Neural progenitor cell (in vitro differentiated cells): ENCODE data around the gene FOXK2. TPM values are rescaled to one million over a fixed set of nuclear protein-coding genes. Genes with fewer than 3 reads are reported as not detected.

ENCODE experiments used
- DNase-seq: peaks from one replicate; pipeline ENCODE4 v3.0.0-alpha.2; 2016; ENCODE audit warnings: low spot score
- H2AFZ ChIP-seq: fragments of 200-600 bp; sonication (generic); replicated peaks from 2 replicates; pipeline ENCODE4 v1.6.1; 2016; ENCODE audit warnings: antibody characterized with exemption
- H3F3A ChIP-seq: fragments of 200-600 bp; sonication (generic); 2 replicates; pipeline ENCODE4 v1.6.1; 2016; ENCODE audit warnings: antibody characterized with exemption, low read depth
- H3K27ac ChIP-seq: fragments of 200-600 bp; sonication (generic); 2 replicates; pipeline ENCODE4 v1.5.1; 2016; ENCODE audit warnings: mild to moderate bottlenecking
- H3K27me3 ChIP-seq: fragments of 200-600 bp; sonication (generic); 2 replicates; pipeline ENCODE4 v1.6.1; 2016; ENCODE audit warnings: mild to moderate bottlenecking, moderate library complexity
- H3K36me3 ChIP-seq: fragments of 200-600 bp; sonication (generic); 2 replicates; pipeline ENCODE4 v1.5.1; 2016
- H3K4me1 ChIP-seq: fragments of 200-600 bp; sonication (generic); 2 replicates; pipeline ENCODE4 v1.6.1; 2016; ENCODE audit warnings: mixed run types
- H3K4me2 ChIP-seq: fragments of 200-600 bp; sonication (generic); 2 replicates; pipeline ENCODE4 v1.6.1; 2016
- H3K4me3 ChIP-seq: fragments of 200-600 bp; sonication (generic); 2 replicates; pipeline ENCODE4 v1.5.1; 2016
- H3K79me2 ChIP-seq: fragments of 200-600 bp; sonication (generic); 2 replicates; pipeline ENCODE4 v1.6.1; 2016; ENCODE audit warnings: low read depth
- H3K9ac ChIP-seq: fragments of 200-600 bp; sonication (generic); 2 replicates; pipeline ENCODE4 v1.6.1; 2016
- H3K9me3 ChIP-seq: fragments of 200-600 bp; sonication (generic); 2 replicates; pipeline ENCODE4 v1.5.1; 2016; ENCODE audit warnings: low read depth
- H4K20me1 ChIP-seq: fragments of 200-600 bp; sonication (generic); 2 replicates; pipeline ENCODE4 v1.6.1; 2016; ENCODE audit warnings: low read depth
- H3K27ac Mint-ChIP-seq: 3 replicates; pipeline ENCODE4 v1.8.0; 2021; ENCODE audit warnings: mixed read lengths
- H3K27me3 Mint-ChIP-seq: 2 replicates; pipeline ENCODE4 v1.8.0; 2022; ENCODE audit warnings: low read depth, mild to moderate bottlenecking, inconsistent platforms, moderate library complexity, mixed read lengths; ENCODE audit not compliant: insufficient read depth
- H3K36me3 Mint-ChIP-seq: 3 replicates; pipeline ENCODE4 v1.8.0; 2021; ENCODE audit warnings: mixed read lengths
- H3K4me1 Mint-ChIP-seq: 3 replicates; pipeline ENCODE4 v1.8.0; 2021; ENCODE audit warnings: mixed read lengths
- H3K4me3 Mint-ChIP-seq: 3 replicates; pipeline ENCODE4 v1.8.0; 2021; ENCODE audit warnings: mild to moderate bottlenecking, moderate library complexity, mixed read lengths
- H3K9me3 Mint-ChIP-seq: 3 replicates; pipeline ENCODE4 v1.8.0; 2020; ENCODE audit warnings: mixed read lengths
- EZH2 ChIP-seq: fragments of 200-600 bp; sonication (generic); IDR thresholded peaks from 2 replicates; pipeline ENCODE4 v1.6.1; 2017; ENCODE audit warnings: antibody characterized with exemption, mild to moderate bottlenecking, moderate library complexity
- EZH2phosphoT487 ChIP-seq: fragments of 200-600 bp; sonication (generic); IDR thresholded peaks from 2 replicates; pipeline ENCODE4 v1.6.1; 2017; ENCODE audit warnings: antibody characterized with exemption
- total RNA-seq: library from RNA; depleted of rRNA; stranded (reverse); fragments of >200 nt; gene quantifications from 2 replicates; pipeline ENCODE4 v1.2.3, GENCODE V29; 2015; ENCODE audit warnings: low replicate concordance
- TF ChIP-seq, protein P1 (sequence below): fragments of 200-600 bp; sonication (generic); IDR thresholded peaks from 2 replicates; pipeline ENCODE4 v1.5.1; 2017; ENCODE audit warnings: antibody characterized with exemption, mild to moderate bottlenecking

The FOXK2 gene
- total RNA-seq, 1 donor from 2014 or later, result 28.1 TPM

DNA sequence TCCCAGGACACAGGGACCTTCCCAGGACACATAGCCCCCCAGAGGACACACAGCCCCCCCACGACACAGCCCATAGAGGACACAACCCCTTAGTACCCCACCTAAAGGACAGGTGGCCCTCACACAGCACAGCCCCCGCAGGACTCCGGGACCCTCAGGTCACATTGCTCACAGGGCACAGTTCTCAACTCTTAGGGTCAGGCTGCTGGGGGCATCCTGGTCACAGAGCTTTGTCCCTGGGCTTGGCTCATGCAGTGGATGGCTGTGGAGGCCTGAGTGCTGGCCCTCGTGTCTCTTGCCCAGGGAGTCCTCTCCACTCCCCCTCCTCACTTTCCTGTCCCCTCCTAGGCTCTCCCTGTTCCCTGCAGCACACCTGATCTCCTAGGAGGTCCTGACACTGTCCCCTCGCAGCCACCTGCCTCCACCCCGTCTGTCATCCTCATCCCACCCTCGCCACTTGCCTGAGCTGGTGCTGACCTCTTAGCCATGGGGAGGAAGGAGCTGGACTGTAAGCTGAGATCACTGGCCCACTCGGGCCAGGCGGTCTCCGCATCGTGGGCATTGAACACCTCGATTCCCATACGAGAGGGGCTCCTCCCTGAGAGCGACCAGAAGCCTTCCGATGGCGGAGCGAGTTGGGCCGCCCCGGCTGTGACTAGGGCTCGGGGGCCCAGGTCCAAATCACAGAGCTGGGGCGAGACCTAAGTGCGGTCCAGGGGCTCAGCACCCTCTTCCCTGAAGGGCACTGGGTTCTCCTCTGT lies 130.1 kb downstream of the FOXK2 start:
- Mint-ChIP-seq H3K36me3 (no peaks in the 10 kb centered on the region), H3K27ac (peak overlapping the region; percentile 95), H3K27me3 (peaks cover 4% of the 10 kb centered on the region), H3K4me1 (peaks cover 16% of the 10 kb centered on the region), H3K4me3 (peak overlapping the region; percentile 75), H3K9me3 (no peaks in the 10 kb centered on the region)
- Histone ChIP-seq H3F3A (peaks cover 9% of the 10 kb centered on the region), H3K4me1 (peaks cover 6% of the 10 kb centered on the region), H3K79me2 (peaks cover 33% of the 10 kb centered on the region), H3K27me3 (no peaks in the 10 kb centered on the region), H3K9me3 (no peaks in the 10 kb centered on the region), H3K4me2 (no peak overlapping the region), H3K4me3 (no peak overlapping the region), H2AFZ (no peak overlapping the region), H3K27ac (no peak overlapping the region), H3K36me3 (no peaks in the 10 kb centered on the region), H4K20me1 (peaks cover 33% of the 10 kb centered on the region), H3K9ac (no peak overlapping the region)
- DNase-seq, result no peak
- TF ChIP-seq, protein P1, sequence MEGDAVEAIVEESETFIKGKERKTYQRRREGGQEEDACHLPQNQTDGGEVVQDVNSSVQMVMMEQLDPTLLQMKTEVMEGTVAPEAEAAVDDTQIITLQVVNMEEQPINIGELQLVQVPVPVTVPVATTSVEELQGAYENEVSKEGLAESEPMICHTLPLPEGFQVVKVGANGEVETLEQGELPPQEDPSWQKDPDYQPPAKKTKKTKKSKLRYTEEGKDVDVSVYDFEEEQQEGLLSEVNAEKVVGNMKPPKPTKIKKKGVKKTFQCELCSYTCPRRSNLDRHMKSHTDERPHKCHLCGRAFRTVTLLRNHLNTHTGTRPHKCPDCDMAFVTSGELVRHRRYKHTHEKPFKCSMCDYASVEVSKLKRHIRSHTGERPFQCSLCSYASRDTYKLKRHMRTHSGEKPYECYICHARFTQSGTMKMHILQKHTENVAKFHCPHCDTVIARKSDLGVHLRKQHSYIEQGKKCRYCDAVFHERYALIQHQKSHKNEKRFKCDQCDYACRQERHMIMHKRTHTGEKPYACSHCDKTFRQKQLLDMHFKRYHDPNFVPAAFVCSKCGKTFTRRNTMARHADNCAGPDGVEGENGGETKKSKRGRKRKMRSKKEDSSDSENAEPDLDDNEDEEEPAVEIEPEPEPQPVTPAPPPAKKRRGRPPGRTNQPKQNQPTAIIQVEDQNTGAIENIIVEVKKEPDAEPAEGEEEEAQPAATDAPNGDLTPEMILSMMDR, result no peak
- TF ChIP-seq EZH2 (no peak), EZH2phosphoT487 (no peak)

DNA sequence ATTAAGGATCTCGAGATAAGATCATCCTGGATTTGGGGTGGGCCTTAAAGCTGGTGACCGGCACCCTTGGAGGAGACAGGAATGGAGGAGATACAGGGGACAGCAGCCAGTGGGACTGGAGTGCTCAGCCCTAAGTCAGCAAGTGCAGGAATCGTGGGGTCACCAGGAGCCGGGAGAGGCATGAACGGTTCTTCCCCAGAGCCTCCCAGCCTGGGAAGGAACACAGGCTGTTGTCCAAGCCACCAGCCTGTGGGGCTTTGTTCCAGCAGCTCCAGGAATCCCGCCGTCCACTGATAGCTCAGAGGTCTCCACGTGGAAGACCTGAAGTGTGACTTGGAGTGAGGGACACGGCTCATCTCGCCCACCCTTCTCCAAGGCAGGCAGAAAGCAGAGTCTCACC lies 131.2 kb downstream of the FOXK2 start:
- H3K36me3 Mint-ChIP-seq, result no peaks in the 10 kb centered on the region

GRCh38 chr17:82653651-82654528 lies 134.4 kb downstream of the FOXK2 start:
- Histone ChIP-seq H3K4me1 (no peaks in the 10 kb centered on the region), H3K4me2 (no peak overlapping the region), H3F3A (no peaks in the 10 kb centered on the region), H3K27ac (no peak overlapping the region), H3K9ac (no peak overlapping the region), H3K36me3 (no peaks in the 10 kb centered on the region), H2AFZ (no peak overlapping the region), H3K27me3 (no peaks in the 10 kb centered on the region), H4K20me1 (no peaks in the 10 kb centered on the region), H3K79me2 (no peaks in the 10 kb centered on the region), H3K4me3 (no peak overlapping the region), H3K9me3 (no peaks in the 10 kb centered on the region)
- TF ChIP-seq, protein P1, result no peak
- TF ChIP-seq EZH2phosphoT487, result no peak
- TF ChIP-seq EZH2, result no peak
- DNase-seq, result no peak
- Mint-ChIP-seq H3K27me3 (peaks cover 8% of the 10 kb centered on the region), H3K4me3 (no peak overlapping the region), H3K4me1 (peaks cover 3% of the 10 kb centered on the region), H3K9me3 (no peaks in the 10 kb centered on the region), H3K27ac (no peak overlapping the region), H3K36me3 (peaks cover 2% of the 10 kb centered on the region)

More for the DNA sequence above, 131.2 kb downstream of the FOXK2 start:
- H3K4me1 Mint-ChIP-seq, result peaks cover 13% of the 10 kb centered on the region
- no peak overlapping the region for H2AFZ ChIP-seq
- DNase-seq, result no peak
- peaks cover 23% of the 10 kb centered on the region for H3K79me2 ChIP-seq
- H3K4me1 ChIP-seq, result peaks cover 6% of the 10 kb centered on the region
- no peak overlapping the region for H3K4me3 Mint-ChIP-seq
- no peak overlapping the region for H3K27ac ChIP-seq
- no peaks in the 10 kb centered on the region for H3K9me3 ChIP-seq
- no peak overlapping the region for H3K4me2 ChIP-seq
- H3F3A ChIP-seq, result peaks cover 9% of the 10 kb centered on the region
- H3K27me3 ChIP-seq, result no peaks in the 10 kb centered on the region
- H3K9me3 Mint-ChIP-seq, result no peaks in the 10 kb centered on the region
- H3K4me3 ChIP-seq, result no peak overlapping the region
- peaks cover 23% of the 10 kb centered on the region for H4K20me1 ChIP-seq
- H3K9ac ChIP-seq, result no peak overlapping the region
- H3K27me3 Mint-ChIP-seq, result peaks cover 4% of the 10 kb centered on the region
- no peak for TF ChIP-seq EZH2
- no peak for TF ChIP-seq EZH2phosphoT487
- TF ChIP-seq, protein P1, result no peak
- no peaks in the 10 kb centered on the region for H3K36me3 ChIP-seq
- no peak overlapping the region for H3K27ac Mint-ChIP-seq

Other genes with a start within 250 kb of the FOXK2 start
- gene CSNK1D, start 246.0 kb upstream of the FOXK2 start, total RNA-seq, result 41.5 and 60.7 TPM in 2 replicates
- 0.62 TPM in 1 of 2 replicates, not detected in the other for gene CD7, start 202.1 kb upstream of the FOXK2 start, total RNA-seq
- gene SECTM1, start 186.0 kb upstream of the FOXK2 start, total RNA-seq, result 0.12 TPM in 1 of 2 replicates, not detected in the other
- 0.19 TPM in 1 of 2 replicates, not detected in the other for gene TEX19, start 160.5 kb upstream of the FOXK2 start, total RNA-seq
- gene UTS2R, start 148.0 kb upstream of the FOXK2 start, total RNA-seq, result 0.46 TPM in 1 of 2 replicates, not detected in the other
- 22.3 and 41.8 TPM in 2 replicates for gene HEXD, start 101.4 kb upstream of the FOXK2 start, total RNA-seq
- 26.8 and 34.2 TPM in 2 replicates for gene OGFOD3, start 101.1 kb upstream of the FOXK2 start, total RNA-seq
- 75.1 and 87.9 TPM in 2 replicates for gene CYBC1, start 69.0 kb upstream of the FOXK2 start, total RNA-seq
- gene NARF, start 61.0 kb upstream of the FOXK2 start, total RNA-seq, result 154 and 166 TPM in 2 replicates
- gene WDR45B, start 128.7 kb downstream of the FOXK2 start, total RNA-seq, result 110 and 145 TPM in 2 replicates
- gene RAB40B, start 179.0 kb downstream of the FOXK2 start, total RNA-seq, result 5.6 and 10.3 TPM in 2 replicates
- gene FN3KRP, start 197.0 kb downstream of the FOXK2 start, total RNA-seq, result 19.2 and 29.8 TPM in 2 replicates
- 3.3 and 4.0 TPM in 2 replicates for gene FN3K, start 215.9 kb downstream of the FOXK2 start, total RNA-seq
- 76.4 and 85.0 TPM in 2 replicates for gene TBCD, start 232.3 kb downstream of the FOXK2 start, total RNA-seq